HEK293 (cell line): ENCODE measurements around the gene ROR2.

ENCODE experiments used
- PBX3 ChIP-seq: sonication (generic); formaldehyde crosslinking; IDR thresholded peaks from 2 replicates; pipeline ENCODE4 v1.8.1; 2022; ENCODE audit warnings: mild to moderate bottlenecking, moderate library complexity, missing genetic modification reagents
- SETDB1 ChIP-seq: IDR thresholded peaks from one replicate; pipeline ENCODE4 v1.6.1; 2017; ENCODE audit warnings: mild to moderate bottlenecking, low read length, moderate library complexity, mixed read lengths; ENCODE audit not compliant: insufficient read length
- ZFP69B ChIP-seq: fragments of 450-650 bp; formaldehyde crosslinking; IDR thresholded peaks from 2 replicates; pipeline ENCODE4 v1.5.1; 2016; ENCODE audit warnings: missing biosample characterization, missing genetic modification characterization
- ZNF140 ChIP-seq: fragments of 450-650 bp; formaldehyde crosslinking; IDR thresholded peaks from 2 replicates; pipeline ENCODE4 v1.5.1; 2016; ENCODE audit warnings: missing biosample characterization, missing genetic modification characterization
- ZNF157 ChIP-seq: fragments of 450-650 bp; formaldehyde crosslinking; IDR thresholded peaks from 2 replicates; pipeline ENCODE4 v1.5.1; 2016; ENCODE audit warnings: missing biosample characterization, missing genetic modification characterization
- ZNF19 ChIP-seq: fragments of 450-650 bp; formaldehyde crosslinking; IDR thresholded peaks from 2 replicates; pipeline ENCODE4; 2016; ENCODE audit warnings: missing biosample characterization, missing genetic modification characterization, low read depth
- ZNF639 ChIP-seq: fragments of 450-650 bp; formaldehyde crosslinking; IDR thresholded peaks from 2 replicates; pipeline ENCODE4 v1.5.1; 2016; ENCODE audit warnings: missing biosample characterization, missing genetic modification characterization
- TF ChIP-seq, protein P1 (sequence below): fragments of 450-650 bp; formaldehyde crosslinking; IDR thresholded peaks from 2 replicates; pipeline ENCODE4 v1.5.1; 2016; ENCODE audit warnings: missing biosample characterization, missing genetic modification characterization
- TF ChIP-seq, protein P2 (sequence below): fragments of 450-650 bp; formaldehyde crosslinking; IDR thresholded peaks from 2 replicates; pipeline ENCODE4 v1.5.1; 2016; ENCODE audit warnings: missing biosample characterization, missing genetic modification characterization
- TF ChIP-seq, protein P3 (sequence below): fragments of 450-650 bp; formaldehyde crosslinking; IDR thresholded peaks from 2 replicates; pipeline ENCODE4 v1.5.1; 2017; ENCODE audit warnings: missing biosample characterization, missing genetic modification characterization

DNA sequence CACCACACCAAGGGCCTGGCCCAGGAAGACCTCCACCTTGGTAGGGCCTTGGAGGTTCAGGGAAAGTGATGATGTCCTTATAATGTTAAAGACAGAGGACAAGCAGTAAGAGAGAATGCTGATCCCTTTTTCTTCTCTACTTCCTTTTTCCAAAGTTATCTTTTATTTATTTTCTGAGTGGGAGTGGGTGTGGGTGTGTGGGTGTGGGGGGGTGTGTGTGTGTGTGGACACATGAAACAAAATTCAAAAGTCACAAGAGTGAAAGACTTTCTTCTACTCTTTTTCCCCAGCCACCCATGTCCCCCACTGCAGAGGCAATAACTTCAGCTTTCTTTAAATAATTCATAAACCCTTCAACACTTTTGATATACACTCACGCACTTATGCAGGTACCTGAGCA is 70.8 kb downstream of the ROR2 start:
- TF ChIP-seq PBX3 (no peak), ZNF140 (no peak), ZNF157 (tag by site-specific recombination) (no peak), ZFP69B (tag by site-specific recombination) (no peak), ZNF19 (tag by site-specific recombination) (no peak), ZNF639 (tag by site-specific recombination) (no peak), SETDB1 (no peak)
- TF ChIP-seq, protein P1, sequence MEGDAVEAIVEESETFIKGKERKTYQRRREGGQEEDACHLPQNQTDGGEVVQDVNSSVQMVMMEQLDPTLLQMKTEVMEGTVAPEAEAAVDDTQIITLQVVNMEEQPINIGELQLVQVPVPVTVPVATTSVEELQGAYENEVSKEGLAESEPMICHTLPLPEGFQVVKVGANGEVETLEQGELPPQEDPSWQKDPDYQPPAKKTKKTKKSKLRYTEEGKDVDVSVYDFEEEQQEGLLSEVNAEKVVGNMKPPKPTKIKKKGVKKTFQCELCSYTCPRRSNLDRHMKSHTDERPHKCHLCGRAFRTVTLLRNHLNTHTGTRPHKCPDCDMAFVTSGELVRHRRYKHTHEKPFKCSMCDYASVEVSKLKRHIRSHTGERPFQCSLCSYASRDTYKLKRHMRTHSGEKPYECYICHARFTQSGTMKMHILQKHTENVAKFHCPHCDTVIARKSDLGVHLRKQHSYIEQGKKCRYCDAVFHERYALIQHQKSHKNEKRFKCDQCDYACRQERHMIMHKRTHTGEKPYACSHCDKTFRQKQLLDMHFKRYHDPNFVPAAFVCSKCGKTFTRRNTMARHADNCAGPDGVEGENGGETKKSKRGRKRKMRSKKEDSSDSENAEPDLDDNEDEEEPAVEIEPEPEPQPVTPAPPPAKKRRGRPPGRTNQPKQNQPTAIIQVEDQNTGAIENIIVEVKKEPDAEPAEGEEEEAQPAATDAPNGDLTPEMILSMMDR (tag by site-specific recombination): no peak
- TF ChIP-seq, protein P2, sequence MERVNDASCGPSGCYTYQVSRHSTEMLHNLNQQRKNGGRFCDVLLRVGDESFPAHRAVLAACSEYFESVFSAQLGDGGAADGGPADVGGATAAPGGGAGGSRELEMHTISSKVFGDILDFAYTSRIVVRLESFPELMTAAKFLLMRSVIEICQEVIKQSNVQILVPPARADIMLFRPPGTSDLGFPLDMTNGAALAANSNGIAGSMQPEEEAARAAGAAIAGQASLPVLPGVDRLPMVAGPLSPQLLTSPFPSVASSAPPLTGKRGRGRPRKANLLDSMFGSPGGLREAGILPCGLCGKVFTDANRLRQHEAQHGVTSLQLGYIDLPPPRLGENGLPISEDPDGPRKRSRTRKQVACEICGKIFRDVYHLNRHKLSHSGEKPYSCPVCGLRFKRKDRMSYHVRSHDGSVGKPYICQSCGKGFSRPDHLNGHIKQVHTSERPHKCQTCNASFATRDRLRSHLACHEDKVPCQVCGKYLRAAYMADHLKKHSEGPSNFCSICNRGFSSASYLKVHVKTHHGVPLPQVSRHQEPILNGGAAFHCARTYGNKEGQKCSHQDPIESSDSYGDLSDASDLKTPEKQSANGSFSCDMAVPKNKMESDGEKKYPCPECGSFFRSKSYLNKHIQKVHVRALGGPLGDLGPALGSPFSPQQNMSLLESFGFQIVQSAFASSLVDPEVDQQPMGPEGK (tag by site-specific recombination): no peak
- TF ChIP-seq, protein P3, sequence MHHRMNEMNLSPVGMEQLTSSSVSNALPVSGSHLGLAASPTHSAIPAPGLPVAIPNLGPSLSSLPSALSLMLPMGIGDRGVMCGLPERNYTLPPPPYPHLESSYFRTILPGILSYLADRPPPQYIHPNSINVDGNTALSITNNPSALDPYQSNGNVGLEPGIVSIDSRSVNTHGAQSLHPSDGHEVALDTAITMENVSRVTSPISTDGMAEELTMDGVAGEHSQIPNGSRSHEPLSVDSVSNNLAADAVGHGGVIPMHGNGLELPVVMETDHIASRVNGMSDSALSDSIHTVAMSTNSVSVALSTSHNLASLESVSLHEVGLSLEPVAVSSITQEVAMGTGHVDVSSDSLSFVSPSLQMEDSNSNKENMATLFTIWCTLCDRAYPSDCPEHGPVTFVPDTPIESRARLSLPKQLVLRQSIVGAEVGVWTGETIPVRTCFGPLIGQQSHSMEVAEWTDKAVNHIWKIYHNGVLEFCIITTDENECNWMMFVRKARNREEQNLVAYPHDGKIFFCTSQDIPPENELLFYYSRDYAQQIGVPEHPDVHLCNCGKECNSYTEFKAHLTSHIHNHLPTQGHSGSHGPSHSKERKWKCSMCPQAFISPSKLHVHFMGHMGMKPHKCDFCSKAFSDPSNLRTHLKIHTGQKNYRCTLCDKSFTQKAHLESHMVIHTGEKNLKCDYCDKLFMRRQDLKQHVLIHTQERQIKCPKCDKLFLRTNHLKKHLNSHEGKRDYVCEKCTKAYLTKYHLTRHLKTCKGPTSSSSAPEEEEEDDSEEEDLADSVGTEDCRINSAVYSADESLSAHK (tag by site-specific recombination): no peak
